HepG2 (cell line): ENCODE measurements around the gene ABL2. TPM values are rescaled to one million over a fixed set of nuclear protein-coding genes. Genes with fewer than 3 reads are reported as not detected.
A peak's percentile ranks its signal among the peaks of the same experiment; 100 is the strongest.

Experiments
- ATF1 ChIP-seq: IDR thresholded peaks from 2 replicates; pipeline ENCODE4 v1.6.1; 2016; ENCODE audit warnings: mild to moderate bottlenecking, control low read depth
- ATF4 ChIP-seq, 2 experiments: fragments of 450-650 bp in 1 of 2; sonication (generic) in 1 of 2; formaldehyde crosslinking; IDR thresholded peaks; 2 replicates each; pipeline versions ENCODE4 v1.5.0 to v1.8.0; 2020 to 2022; ENCODE audit warnings: mild to moderate bottlenecking in 1 of 2, missing genetic modification reagents in 1 of 2
- CHCHD3 ChIP-seq: sonication (generic); formaldehyde crosslinking; IDR thresholded peaks from 2 replicates; pipeline ENCODE4 v1.8.0; 2022; ENCODE audit warnings: mild to moderate bottlenecking, missing genetic modification reagents, moderate library complexity
- GFI1 ChIP-seq: sonication (generic); formaldehyde crosslinking; IDR thresholded peaks from 2 replicates; pipeline ENCODE4 v1.5.0; 2020; ENCODE audit warnings: missing genetic modification reagents, mild to moderate bottlenecking, borderline replicate concordance
- HDAC6 ChIP-seq: fragments of 200-600 bp; sonication (generic); IDR thresholded peaks from 2 replicates; pipeline ENCODE4 v1.7.0; 2017; ENCODE audit warnings: mild to moderate bottlenecking, antibody characterized with exemption, low read length, low read depth
- HOXA3 ChIP-seq: sonication (generic); formaldehyde crosslinking; IDR thresholded peaks from 2 replicates; pipeline ENCODE4 v1.5.0; 2020; ENCODE audit warnings: missing genetic modification reagents
- MAFF ChIP-seq: IDR thresholded peaks from 2 replicates; pipeline ENCODE4 v1.6.1; 2011; ENCODE audit warnings: low read depth, low read length, improper control_type of control experiment
- PCBP2 ChIP-seq: fragments of 200-400 bp; formaldehyde crosslinking; optimal IDR thresholded peaks from 2 replicates; pipeline ENCODE3; 2018; ENCODE audit warnings: low read length, low read depth; ENCODE audit not compliant: poor library complexity, severe bottlenecking
- SMAD9 ChIP-seq: sonication (generic); formaldehyde crosslinking; IDR thresholded peaks from 2 replicates; pipeline ENCODE4 v1.5.1; 2020; ENCODE audit warnings: mild to moderate bottlenecking, missing genetic modification reagents
- TFDP1 ChIP-seq: IDR thresholded peaks from 2 replicates; pipeline ENCODE4 v1.6.1; 2016; ENCODE audit warnings: missing compliant biosample characterization, missing genetic modification reagents, borderline replicate concordance
- TFDP2 ChIP-seq: sonication (generic); formaldehyde crosslinking; IDR thresholded peaks from 2 replicates; pipeline ENCODE4 v1.4.0; 2020; ENCODE audit warnings: missing genetic modification reagents
- ZBTB44 ChIP-seq: sonication (generic); formaldehyde crosslinking; IDR thresholded peaks from 2 replicates; pipeline ENCODE4 v1.4.0; 2020; ENCODE audit warnings: missing genetic modification reagents
- ZNF550 ChIP-seq: sonication (generic); formaldehyde crosslinking; IDR thresholded peaks from 2 replicates; pipeline ENCODE4 v1.4.0; 2020; ENCODE audit warnings: mild to moderate bottlenecking, missing genetic modification reagents, borderline replicate concordance
- ZNF605 ChIP-seq: sonication (generic); formaldehyde crosslinking; IDR thresholded peaks from 2 replicates; pipeline ENCODE4 v1.8.0; 2022; ENCODE audit warnings: mild to moderate bottlenecking, missing genetic modification reagents
- ZNF674 ChIP-seq: sonication (generic); formaldehyde crosslinking; IDR thresholded peaks from 2 replicates; pipeline ENCODE4 v1.5.0; 2020; ENCODE audit warnings: low read depth, mild to moderate bottlenecking, missing genetic modification reagents
- ZNF841 ChIP-seq: sonication (generic); formaldehyde crosslinking; IDR thresholded peaks from 2 replicates; pipeline ENCODE4 v1.8.1; 2023; ENCODE audit warnings: missing genetic modification reagents, borderline replicate concordance
- polyA plus RNA-seq, 8 experiments: library from polyadenylated mRNA; depleted of rRNA in 3 of 8; stranded (reverse) in 7 of 8; unstranded in 1 of 8; fragments of >200 nt; fragmentation: Illumina TruSeq in 4 of 8; extraction: Trizol in 4 of 8; gene quantifications; 2 replicates each; pipeline versions ENCODE4 v1.2.1 to v1.2.3, GENCODE V29; 2011 to 2016; ENCODE audit warnings: low read depth in 4 of 8, missing spikeins in 1 of 8, mixed read lengths in 1 of 8; ENCODE audit not compliant: insufficient read depth in 1 of 8
- total RNA-seq, 5 experiments: library from RNA; depleted of rRNA; stranded (reverse); fragments of >200 nt; fragmentation: Illumina TruSeq; extraction: Trizol; gene quantifications; 2 replicates each; pipeline ENCODE4 v1.2.3, GENCODE V29; 2016; ENCODE audit warnings: low read depth in 1 of 5
- TF ChIP-seq, protein P1 (sequence below): conservative IDR thresholded peaks from 2 replicates; pipeline ENCODE4 v1.6.1; 2018; ENCODE audit warnings: missing genetic modification reagents
- TF ChIP-seq, protein P2 (sequence below): sonication (generic); formaldehyde crosslinking; IDR thresholded peaks from 2 replicates; pipeline ENCODE4 v1.8.0; 2022; ENCODE audit warnings: mild to moderate bottlenecking, missing genetic modification reagents; ENCODE audit not compliant: insufficient replicate concordance
- TF ChIP-seq, protein P3 (sequence below): fragments of 450-650 bp; IDR thresholded peaks from 2 replicates; pipeline ENCODE4 v1.6.1; 2017

The ABL2 gene
- total and polyA plus RNA-seq, 2 of the 13 experiments (the other 11 are each of a cell fraction or from before 2014, with no cell fraction given), result 5.8 to 6.0 TPM

DNA sequence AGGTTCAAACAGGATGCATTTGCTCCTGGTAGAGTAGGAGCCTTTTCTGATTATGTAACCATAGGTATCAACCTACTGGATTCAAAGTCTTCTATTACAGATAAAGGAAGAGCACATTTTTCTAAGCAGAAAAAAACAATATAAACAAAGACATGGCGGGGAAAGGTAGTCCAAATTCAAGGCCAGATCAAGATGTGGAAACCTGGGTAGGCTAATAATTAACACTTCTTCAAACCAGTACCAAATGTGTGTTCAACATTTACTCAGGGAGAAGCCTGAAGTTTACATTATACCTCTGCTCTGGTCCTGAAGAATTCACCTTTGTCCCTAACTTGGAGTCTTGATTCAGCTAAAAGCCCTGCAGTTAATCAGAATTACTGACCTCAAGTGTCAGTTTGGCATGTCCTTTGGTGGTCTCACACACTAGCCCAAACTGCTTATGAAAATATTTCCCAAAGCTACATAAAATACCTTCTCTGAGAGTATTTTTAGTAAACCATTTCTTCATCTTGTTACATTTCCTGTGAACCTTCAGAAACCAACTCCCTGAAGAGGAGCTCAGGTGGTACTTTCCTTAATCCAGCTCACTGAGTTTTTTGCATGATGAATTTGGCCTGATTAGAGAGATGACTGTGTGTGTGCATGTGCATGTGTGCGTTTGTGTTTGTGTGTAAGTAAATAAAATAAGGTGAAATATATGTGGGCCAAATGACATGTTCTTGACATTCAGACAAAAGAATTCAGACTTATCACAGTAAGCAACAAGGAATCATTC, 77.4 kb downstream of the ABL2 start (continued):
- TF ChIP-seq, protein P1, sequence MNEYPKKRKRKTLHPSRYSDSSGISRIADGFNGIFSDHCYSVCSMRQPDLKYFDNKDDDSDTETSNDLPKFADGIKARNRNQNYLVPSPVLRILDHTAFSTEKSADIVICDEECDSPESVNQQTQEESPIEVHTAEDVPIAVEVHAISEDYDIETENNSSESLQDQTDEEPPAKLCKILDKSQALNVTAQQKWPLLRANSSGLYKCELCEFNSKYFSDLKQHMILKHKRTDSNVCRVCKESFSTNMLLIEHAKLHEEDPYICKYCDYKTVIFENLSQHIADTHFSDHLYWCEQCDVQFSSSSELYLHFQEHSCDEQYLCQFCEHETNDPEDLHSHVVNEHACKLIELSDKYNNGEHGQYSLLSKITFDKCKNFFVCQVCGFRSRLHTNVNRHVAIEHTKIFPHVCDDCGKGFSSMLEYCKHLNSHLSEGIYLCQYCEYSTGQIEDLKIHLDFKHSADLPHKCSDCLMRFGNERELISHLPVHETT, result no peak
- TF ChIP-seq HDAC6 (no peak), MAFF (no peak), PCBP2 (no peak), ZNF550 (no peak), TFDP1 (peak; percentile 53; the same call in 1 of the 2 replicates), TFDP2 (CRISPR knock-in tag) (peak; percentile 56; the same call in 1 of the 2 replicates), CHCHD3 (CRISPR knock-in tag) (no peak), GFI1 (CRISPR knock-in tag) (peak; percentile 64; the same call in 1 of the 2 replicates), ATF4 (CRISPR knock-in tag; IDR thresholded peaks at IDR 0.05) (peak in 1 of 2 experiments; percentile 24; a peak in 1 of 4 replicates), ZBTB44 (CRISPR knock-in tag) (no peak), HOXA3 (CRISPR knock-in tag) (peak; percentile 35; the same call in 1 of the 2 replicates), ZNF605 (CRISPR knock-in tag) (no peak), SMAD9 (no peak), ATF1 (CRISPR knock-in tag) (0 out of 2 replicates have a peak, but pooled peaks have one; percentile 40), ZNF674 (no peak), ZNF841 (CRISPR knock-in tag) (no peak)
- TF ChIP-seq, protein P2, sequence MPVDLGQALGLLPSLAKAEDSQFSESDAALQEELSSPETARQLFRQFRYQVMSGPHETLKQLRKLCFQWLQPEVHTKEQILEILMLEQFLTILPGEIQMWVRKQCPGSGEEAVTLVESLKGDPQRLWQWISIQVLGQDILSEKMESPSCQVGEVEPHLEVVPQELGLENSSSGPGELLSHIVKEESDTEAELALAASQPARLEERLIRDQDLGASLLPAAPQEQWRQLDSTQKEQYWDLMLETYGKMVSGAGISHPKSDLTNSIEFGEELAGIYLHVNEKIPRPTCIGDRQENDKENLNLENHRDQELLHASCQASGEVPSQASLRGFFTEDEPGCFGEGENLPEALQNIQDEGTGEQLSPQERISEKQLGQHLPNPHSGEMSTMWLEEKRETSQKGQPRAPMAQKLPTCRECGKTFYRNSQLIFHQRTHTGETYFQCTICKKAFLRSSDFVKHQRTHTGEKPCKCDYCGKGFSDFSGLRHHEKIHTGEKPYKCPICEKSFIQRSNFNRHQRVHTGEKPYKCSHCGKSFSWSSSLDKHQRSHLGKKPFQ (CRISPR knock-in tag), result peak; percentile 22
- TF ChIP-seq, protein P3, sequence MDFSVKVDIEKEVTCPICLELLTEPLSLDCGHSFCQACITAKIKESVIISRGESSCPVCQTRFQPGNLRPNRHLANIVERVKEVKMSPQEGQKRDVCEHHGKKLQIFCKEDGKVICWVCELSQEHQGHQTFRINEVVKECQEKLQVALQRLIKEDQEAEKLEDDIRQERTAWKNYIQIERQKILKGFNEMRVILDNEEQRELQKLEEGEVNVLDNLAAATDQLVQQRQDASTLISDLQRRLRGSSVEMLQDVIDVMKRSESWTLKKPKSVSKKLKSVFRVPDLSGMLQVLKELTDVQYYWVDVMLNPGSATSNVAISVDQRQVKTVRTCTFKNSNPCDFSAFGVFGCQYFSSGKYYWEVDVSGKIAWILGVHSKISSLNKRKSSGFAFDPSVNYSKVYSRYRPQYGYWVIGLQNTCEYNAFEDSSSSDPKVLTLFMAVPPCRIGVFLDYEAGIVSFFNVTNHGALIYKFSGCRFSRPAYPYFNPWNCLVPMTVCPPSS, result no peak
